Panc1 (cell line): ENCODE data around the gene ARHGAP23. TPM values are rescaled to one million over a fixed set of nuclear protein-coding genes. Genes with fewer than 3 reads are reported as not detected.

Source experiments
- ATAC-seq: fragments of 200-7000 bp; cut with Tn5 transposase; 2 replicates; pipeline ENCODE4 v1.9.1; 2020; ENCODE audit warnings: mild to moderate bottlenecking, moderate library complexity
- BruUV-seq: library from RNA; stranded (reverse); fragments of 400-500 nt; replicated peaks from 2 replicates; lab custom pipeline; 2021; lab: Mats Ljungman, UMichigan
- CTCF ChIA-PET: fragments of 300-600 bp; sonication (Branson Sonifier 250); formaldehyde crosslinking; loops from one replicate; lab custom pipeline; 2022; ENCODE audit warnings: antibody characterized with exemption; lab: Charles Lee
- POLR2A ChIA-PET: fragments of 300-600 bp; sonication (Branson Sonifier 250); formaldehyde crosslinking; loops from one replicate; lab custom pipeline; 2022; ENCODE audit warnings: antibody characterized with exemption; lab: Charles Lee
- DNase-seq: peaks from one replicate; pipeline ENCODE4 v3.0.0-alpha.2; 2010; ENCODE audit warnings: low read depth, low spot score
- H3K27ac ChIP-seq: 2 replicates; pipeline ENCODE4 v1.5.1; 2011; ENCODE audit warnings: mild to moderate bottlenecking, low read length, inconsistent platforms
- H3K27me3 ChIP-seq: fragments of 200-500 bp; sonication (Bioruptor generic); 2 replicates; pipeline ENCODE4 v1.6.0; 2014; ENCODE audit warnings: low read length, inconsistent platforms; ENCODE audit not compliant: control insufficient read depth, insufficient read depth
- H3K36me3 ChIP-seq: fragments of 200-500 bp; sonication (Bioruptor generic); 2 replicates; pipeline ENCODE4 v1.5.1; 2014; ENCODE audit warnings: inconsistent platforms, mild to moderate bottlenecking, low read length, moderate library complexity; ENCODE audit not compliant: control insufficient read depth, insufficient read depth
- H3K4me1 ChIP-seq: 2 replicates; pipeline ENCODE4 v1.5.1; 2011; ENCODE audit warnings: inconsistent platforms, mild to moderate bottlenecking, low read length, moderate library complexity; ENCODE audit not compliant: control insufficient read depth, insufficient read depth
- H3K4me3 ChIP-seq, 2 experiments: 2 replicates each; pipeline ENCODE4 v1.5.1; 2011 to 2012; ENCODE audit warnings: low read depth in 2 of 2, low read length in 2 of 2, mild to moderate bottlenecking in 2 of 2, inconsistent platforms in 1 of 2, moderate library complexity in 1 of 2
- H3K9me3 ChIP-seq: fragments of 200-500 bp; sonication (Bioruptor generic); 2 replicates; pipeline ENCODE4 v1.5.1; 2014; ENCODE audit warnings: low read depth, mild to moderate bottlenecking, inconsistent platforms, low read length, moderate library complexity; ENCODE audit not compliant: control insufficient read depth, insufficient read depth
- CTCF ChIP-seq: fragments of 450-650 bp; IDR thresholded peaks from 2 replicates; pipeline ENCODE4 v1.5.1; 2017; ENCODE audit warnings: mild to moderate bottlenecking
- POLR2AphosphoS5 ChIP-seq: IDR thresholded peaks from 2 replicates; pipeline ENCODE4 v1.6.1; 2012; ENCODE audit warnings: mild to moderate bottlenecking, low read depth, low read length, moderate library complexity
- REST ChIP-seq, 2 experiments: IDR thresholded peaks; 2 replicates each; pipeline ENCODE4 v1.6.1; 2011 to 2012; ENCODE audit warnings: low read depth in 2 of 2, control low read depth in 1 of 2, low read length in 1 of 2, mild to moderate bottlenecking in 1 of 2, moderate library complexity in 1 of 2; ENCODE audit not compliant: insufficient read depth in 1 of 2
- SIN3A ChIP-seq: IDR thresholded peaks from 2 replicates; pipeline ENCODE4 v1.6.1; 2012; ENCODE audit warnings: low read depth, mild to moderate bottlenecking, low read length, moderate library complexity, borderline replicate concordance; ENCODE audit not compliant: insufficient read depth
- TCF7L2 ChIP-seq: IDR thresholded peaks from 2 replicates; pipeline ENCODE4 v1.6.1; 2011; ENCODE audit warnings: mild to moderate bottlenecking, low read depth, low read length, inconsistent platforms
- in situ Hi-C: cut with HindIII; loops from 2 replicates; pipeline ENCODE4 v1.10.0; 2016; ENCODE audit warnings: low sequenced_read_pairs, low pct_unique_long_range_greater_than_20kb
- intact Hi-C: fragments of 100-400 bp; cut with micrococcal nuclease; formaldehyde crosslinking; loops from one replicate; pipeline ENCODE4 v1.10.0; 2022; ENCODE audit not compliant: unreplicated experiment
- total RNA-seq: library from RNA; stranded (reverse); gene quantifications from one replicate; pipeline ENCODE4 v1.2.1, GENCODE V29; 2021; ENCODE audit not compliant: unreplicated experiment

Gene ARHGAP23
- total RNA-seq, 1 experiment from 2014 or later, result 33.0 TPM

- Histone ChIP-seq H3K4me3 (peak overlapping the region; percentile 68 to 69), H3K36me3 (no peaks in the 10 kb centered on the region), H3K27ac (peak overlapping the region; percentile 74), H3K4me1 (peaks cover 14% of the 10 kb centered on the region), H3K27me3 (no peaks in the 10 kb centered on the region), H3K9me3 (no peaks in the 10 kb centered on the region)
- ChIA-PET CTCF (interaction anchor here (0.5 to 1.1 kb wide), 2 partner anchors 49 to 129 kb away, joined by 3 read pairs; no protein-coding TSS in a partner anchor), POLR2A (interaction anchor here (0.6 kb wide), 1 partner anchor 393 kb away, joined by 6 read pairs; no protein-coding TSS in a partner anchor)
- in situ Hi-C loops, result no loop called here
- no peak for DNase-seq
- TF ChIP-seq REST (IDR thresholded peaks at IDR 0.05; ENCODE audit: insufficient read depth in 1 of 2, low read depth in 2 of 2, low read length in 1 of 2) (no peak), TCF7L2 (0 out of 2 replicates have a peak, but pooled peaks have one; percentile 39)
- peak; percentile 57 for ATAC-seq
- intact Hi-C loops, result loop anchor here (10.0 kb wide), 1 partner anchor 56 kb away; no protein-coding TSS in a partner anchor
- BruUV-seq, result no TSS peak
These were observed 543 bp downstream of the ARHGAP23 start for GRCh38 chr17:38428643-38429371.

- in situ Hi-C loops (no loop called here), intact Hi-C loops (loop anchor here (10.0 kb wide), 1 partner anchor 55 kb away; no protein-coding TSS in a partner anchor)
- Histone ChIP-seq H3K9me3 (no peaks in the 10 kb centered on the region), H3K27me3 (no peaks in the 10 kb centered on the region), H3K36me3 (no peaks in the 10 kb centered on the region), H3K4me3 (peak overlapping the region; percentile 68 to 69), H3K4me1 (peaks cover 14% of the 10 kb centered on the region), H3K27ac (peak overlapping the region; percentile 74)
- DNase-seq (no peak), ATAC-seq (no peak)
- TF ChIP-seq REST (IDR thresholded peaks at IDR 0.05; ENCODE audit: insufficient read depth in 1 of 2, low read depth in 2 of 2, low read length in 1 of 2) (no peak), TCF7L2 (no peak), CTCF (no peak), SIN3A (no peak), POLR2AphosphoS5 (no peak)
- POLR2A ChIA-PET, result no interaction called here
- CTCF ChIA-PET, result interaction anchor here (1.1 kb wide), 1 partner anchor 128 kb away, joined by 3 read pairs; no protein-coding TSS in a partner anchor
- BruUV-seq, result no TSS peak
These were observed 1.3 kb downstream of the ARHGAP23 start for GRCh38 chr17:38429476-38430100.
